Mesodermal cell (in vitro differentiated cells): ENCODE measurements around the gene STK32B.

Experiments used
- H3K27ac ChIP-seq: 2 replicates; pipeline ENCODE4 v1.7.0; 2013; ENCODE audit warnings: mild to moderate bottlenecking, low read depth, low read length, moderate library complexity; ENCODE audit not compliant: severe bottlenecking
- H3K36me3 ChIP-seq: 2 replicates; pipeline ENCODE4 v1.7.1; 2013; ENCODE audit warnings: mild to moderate bottlenecking, low read length, moderate library complexity; ENCODE audit not compliant: control insufficient read depth, insufficient read depth
- H3K4me1 ChIP-seq: one replicate; pipeline ENCODE4 v1.7.1; 2013; ENCODE audit warnings: mild to moderate bottlenecking, low read length; ENCODE audit not compliant: insufficient read depth, control insufficient read depth, poor library complexity, severe bottlenecking
- H3K4me3 ChIP-seq: 2 replicates; pipeline ENCODE4 v1.7.0; 2013; ENCODE audit warnings: low read length, control low read depth, mild to moderate bottlenecking; ENCODE audit not compliant: insufficient read depth, poor library complexity, severe bottlenecking; ENCODE audit errors: extremely low read depth
- H3K9me3 ChIP-seq: 2 replicates; pipeline ENCODE4 v1.7.1; 2013; ENCODE audit warnings: mild to moderate bottlenecking, low read length, moderate library complexity; ENCODE audit not compliant: control insufficient read depth
- WGBS, 2 experiments: methylation state at CpG; one replicate each; pipeline ENCODE4 v1.1.5; 2013; ENCODE audit warnings: missing lambda C conversion rate in 2 of 2; ENCODE audit not compliant: insufficient coverage in 2 of 2; 5-methylcytosine and 5-hydroxymethylcytosine counted together

The STK32B gene

DNA sequence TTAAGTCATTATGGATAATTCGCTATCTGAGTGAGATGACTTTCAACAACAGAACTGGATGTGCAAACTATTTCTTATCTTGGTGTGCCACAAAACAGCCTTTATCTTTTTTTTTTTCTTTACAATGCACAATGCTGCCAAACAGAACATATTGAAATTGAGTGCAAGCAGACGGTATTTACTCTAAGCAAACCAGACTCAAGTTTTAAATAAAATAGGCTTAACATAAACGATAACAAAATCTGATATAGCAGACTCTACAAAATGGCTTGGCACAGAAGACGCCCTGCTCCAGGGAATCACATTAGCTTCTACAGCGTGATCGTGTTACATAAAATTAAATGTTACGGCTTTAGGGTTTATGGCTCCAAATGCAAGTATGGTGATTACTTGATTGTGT lies 9.6 kb upstream of the STK32B start:
- Histone ChIP-seq H3K4me1 (peaks cover 11% of the 10 kb centered on the region), H3K36me3 (no peaks in the 10 kb centered on the region), H3K9me3 (peaks cover 4% of the 10 kb centered on the region), H3K27ac (no peak overlapping the region), H3K4me3 (no peak overlapping the region)
- 88 to 94% methylated on average over 5 to 6 of the region's 7 CpGs for WGBS, 2 experiments

DNA sequence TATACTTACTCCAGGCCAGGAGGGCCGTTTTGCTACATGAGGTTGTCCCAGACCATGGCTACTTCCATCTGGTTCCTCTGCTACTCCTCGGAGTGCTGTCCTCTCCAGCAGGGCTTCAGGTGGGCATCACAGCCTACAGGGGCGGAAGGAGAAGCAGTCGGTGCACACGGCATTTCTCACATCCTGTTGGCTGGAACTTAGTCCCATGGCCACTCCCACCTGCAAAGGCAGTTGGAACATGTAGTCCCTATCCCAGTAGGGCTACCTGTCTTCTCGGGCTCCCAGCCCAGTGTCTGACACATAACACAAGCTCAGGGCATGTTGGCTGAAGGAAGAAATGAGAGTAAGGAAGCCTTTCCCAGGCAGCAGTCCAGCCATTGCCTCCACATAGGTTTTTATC lies 7.7 kb upstream of the STK32B start:
- no peak overlapping the region for H3K4me3 ChIP-seq
- no peak overlapping the region for H3K27ac ChIP-seq
- H3K36me3 ChIP-seq = no peaks in the 10 kb centered on the region
- H3K9me3 ChIP-seq = peaks cover 4% of the 10 kb centered on the region
- peaks cover 3% of the 10 kb centered on the region for H3K4me1 ChIP-seq
- 82 to 84% methylated on average over 5 to 6 of the region's 6 CpGs for WGBS, 2 experiments

DNA sequence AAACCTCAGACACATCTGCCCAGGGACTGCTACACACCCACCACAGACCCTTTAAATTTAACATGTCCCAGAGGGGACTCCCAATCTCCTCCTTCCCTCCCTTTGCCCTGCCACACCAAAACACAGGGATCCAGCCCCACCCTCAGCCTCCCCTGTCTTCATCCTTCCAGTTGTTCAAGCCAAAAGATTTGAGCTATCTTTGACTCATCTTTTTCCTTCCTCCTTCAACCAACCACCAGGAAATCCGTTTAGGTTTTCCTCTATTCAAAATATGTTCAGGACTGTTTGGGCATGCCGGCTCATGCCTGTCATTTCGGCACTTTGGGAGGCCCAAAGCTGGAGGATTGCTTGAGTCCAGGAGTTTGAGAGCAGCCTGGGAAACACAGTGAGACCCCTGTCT lies 6.9 kb upstream of the STK32B start:
- Histone ChIP-seq H3K9me3 (peaks cover 4% of the 10 kb centered on the region), H3K27ac (no peak overlapping the region), H3K4me3 (no peak overlapping the region), H3K4me1 (peaks cover 3% of the 10 kb centered on the region), H3K36me3 (no peaks in the 10 kb centered on the region)
- WGBS, 2 experiments = 81 to 87% methylated on average over 3 of the region's 3 CpGs

GRCh38 chr4:5045097-5045496 lies 6.2 kb upstream of the STK32B start:
- H3K27ac ChIP-seq = no peak overlapping the region
- 47 to 71% methylated on average over 2 to 3 of the region's 3 CpGs for WGBS, 2 experiments
- H3K9me3 ChIP-seq = peaks cover 4% of the 10 kb centered on the region
- no peak overlapping the region for H3K4me3 ChIP-seq
- H3K4me1 ChIP-seq = peaks cover 3% of the 10 kb centered on the region
- H3K36me3 ChIP-seq = no peaks in the 10 kb centered on the region

DNA sequence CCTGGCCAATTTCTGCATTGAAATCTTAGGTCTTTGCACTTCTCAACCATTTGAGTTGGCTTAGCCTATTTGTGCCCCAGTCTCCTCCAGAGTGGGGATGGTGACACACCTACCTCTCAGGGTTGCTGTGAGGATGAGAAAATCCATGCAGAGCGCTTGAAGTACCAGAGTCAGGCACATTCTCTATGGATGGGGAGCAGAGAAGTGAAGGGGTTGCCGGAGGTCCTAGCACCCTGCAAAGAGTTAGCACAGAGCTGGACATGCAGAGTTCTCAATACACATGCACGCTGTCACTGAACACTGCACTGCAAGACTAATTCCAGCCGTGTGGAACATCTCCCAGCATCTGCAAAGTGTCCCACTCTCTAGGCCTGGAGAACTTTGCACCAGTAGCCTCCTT lies 2.6 kb upstream of the STK32B start:
- Histone ChIP-seq H3K36me3 (no peaks in the 10 kb centered on the region), H3K4me1 (peaks cover 3% of the 10 kb centered on the region), H3K27ac (no peak overlapping the region), H3K4me3 (no peak overlapping the region), H3K9me3 (peaks cover 4% of the 10 kb centered on the region)
- WGBS, 2 experiments = 90 to 95% methylated on average over 4 of the region's 4 CpGs

DNA sequence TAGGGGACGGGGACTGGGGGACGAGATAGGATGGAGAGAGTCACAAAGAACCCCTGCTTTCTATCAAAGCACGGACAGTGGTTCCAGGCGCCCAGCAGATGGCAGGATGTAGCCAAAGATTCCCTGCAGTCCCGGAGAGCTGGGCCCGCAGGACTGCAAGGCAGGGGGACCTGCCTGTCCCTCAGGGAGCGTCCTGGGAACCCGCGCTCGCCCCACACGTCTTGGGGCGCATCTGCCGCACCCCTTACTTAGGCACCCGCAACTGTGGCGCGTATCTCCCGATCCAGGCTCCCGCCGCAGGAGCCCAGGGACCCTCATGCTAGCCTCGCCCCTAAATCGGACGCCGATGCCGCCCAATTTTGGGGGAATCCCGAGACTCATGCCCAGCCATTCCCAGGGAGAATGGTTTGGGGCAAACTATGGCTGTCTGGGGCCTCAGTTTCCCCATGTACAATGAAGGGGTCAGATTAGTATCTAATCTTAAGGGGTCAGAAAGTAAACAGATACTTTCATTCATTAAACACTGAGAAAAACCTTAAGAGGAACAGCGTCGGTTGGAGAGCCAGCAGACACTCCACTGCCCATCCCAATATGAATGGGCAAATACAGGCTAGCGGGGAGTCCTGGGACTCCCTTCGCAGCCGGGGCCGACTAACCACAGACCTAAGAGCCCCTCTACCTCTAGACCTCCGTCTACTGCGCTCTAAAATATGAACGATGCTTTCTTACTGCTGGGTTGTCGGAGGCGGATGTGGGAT lies 581 bp upstream of the STK32B start:
- Histone ChIP-seq H3K4me1 (no peaks in the 10 kb centered on the region), H3K36me3 (no peaks in the 10 kb centered on the region), H3K27ac (no peak overlapping the region), H3K9me3 (peaks cover 4% of the 10 kb centered on the region), H3K4me3 (peak overlapping the region; percentile 47)
- 1 to 2% methylated on average over 23 to 27 of the region's 36 CpGs for WGBS, 2 experiments

DNA sequence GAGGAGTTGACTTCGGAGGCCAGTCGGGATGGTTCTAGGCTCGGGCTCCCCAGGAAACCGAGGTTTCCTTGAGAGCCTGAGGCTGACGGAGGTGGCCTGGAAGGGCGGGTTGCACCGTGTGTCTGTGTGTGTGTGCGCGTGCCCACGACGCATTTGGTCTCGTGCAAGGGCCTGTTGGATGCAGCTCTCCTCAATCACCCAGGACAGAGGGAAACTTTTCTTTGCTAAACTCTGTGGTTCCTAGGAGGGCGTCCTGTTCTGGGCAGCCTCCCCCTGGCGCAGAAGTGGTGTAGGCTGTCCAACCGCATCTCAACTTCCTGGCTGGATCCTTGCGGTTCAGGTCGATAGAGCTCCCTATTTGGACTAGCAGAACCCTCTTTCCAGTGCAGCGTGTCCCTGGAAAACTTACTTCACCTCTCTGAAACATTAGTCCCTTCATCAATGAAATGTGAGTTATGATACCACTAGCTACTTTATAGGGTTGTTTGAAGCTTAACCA lies 973 bp downstream of the STK32B start:
- Histone ChIP-seq H3K9me3 (no peaks in the 10 kb centered on the region), H3K27ac (no peak overlapping the region), H3K36me3 (no peaks in the 10 kb centered on the region), H3K4me3 (peak overlapping the region; percentile 47), H3K4me1 (no peaks in the 10 kb centered on the region)
- WGBS, 2 experiments = 21 to 39% methylated on average over 11 to 17 of the region's 18 CpGs

- Histone ChIP-seq H3K27ac (no peak overlapping the region), H3K36me3 (no peaks in the 10 kb centered on the region), H3K4me1 (no peaks in the 10 kb centered on the region), H3K4me3 (no peak overlapping the region), H3K9me3 (no peaks in the 10 kb centered on the region)
- WGBS, 2 experiments = 67 to 69% methylated on average over 6 of the region's 6 CpGs
These were observed 1.6 kb downstream of the STK32B start for GRCh38 chr4:5052726-5053425.

GRCh38 chr4:5054532-5054931 lies 3.3 kb downstream of the STK32B start:
- H3K9me3 ChIP-seq = no peaks in the 10 kb centered on the region
- no peak overlapping the region for H3K27ac ChIP-seq
- no peaks in the 10 kb centered on the region for H3K36me3 ChIP-seq
- no peaks in the 10 kb centered on the region for H3K4me1 ChIP-seq
- 78 to 90% methylated on average over 5 of the region's 5 CpGs for WGBS, 2 experiments
- H3K4me3 ChIP-seq = no peak overlapping the region

- Histone ChIP-seq H3K4me3 (no peak overlapping the region), H3K4me1 (no peaks in the 10 kb centered on the region), H3K9me3 (no peaks in the 10 kb centered on the region), H3K27ac (no peak overlapping the region), H3K36me3 (no peaks in the 10 kb centered on the region)
- 51 to 63% methylated on average over 3 to 5 of the region's 5 CpGs for WGBS, 2 experiments
These were observed 4.1 kb downstream of the STK32B start for GRCh38 chr4:5055411-5055810.

DNA sequence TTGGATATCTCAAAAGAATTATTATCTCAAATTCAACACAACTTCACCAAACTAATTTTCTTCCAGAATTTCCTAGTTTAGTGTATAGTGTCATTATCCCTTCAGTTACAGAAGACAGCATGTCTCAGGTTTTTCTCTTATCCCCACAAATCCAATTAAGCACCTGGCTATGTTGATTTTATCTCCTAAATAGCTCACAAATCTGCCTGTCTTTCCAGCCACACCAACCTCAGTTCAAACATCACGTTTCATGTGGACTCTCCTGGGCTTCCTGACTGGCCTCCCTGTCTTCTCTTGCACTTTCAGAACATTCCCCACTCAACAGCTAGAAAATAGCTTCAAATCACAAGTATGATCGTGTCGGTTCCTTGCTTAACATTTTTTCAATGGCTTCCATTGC lies 14.8 kb downstream of the STK32B start:
- WGBS, 2 experiments = 64 to 82% methylated on average over 3 of the region's 3 CpGs
- Histone ChIP-seq H3K4me3 (no peak overlapping the region), H3K36me3 (no peaks in the 10 kb centered on the region), H3K27ac (no peak overlapping the region), H3K4me1 (no peaks in the 10 kb centered on the region), H3K9me3 (no peaks in the 10 kb centered on the region)
